ENCODE results near the gene ZNF836.

Gene ZNF836

GRCh38 chr19:52187407-52187806, 16.0 kb upstream of the ZNF836 start:
- DNase-seq: no peak

GRCh38 chr19:52176574-52176973, 5.2 kb upstream of the ZNF836 start:
- no peak for DNase-seq

GRCh38 chr19:52172347-52172746, 926 bp upstream of the ZNF836 start:
- no peak for DNase-seq

GRCh38 chr19:52170863-52171320, 529 bp downstream of the ZNF836 start:
- peak; percentile 21 for DNase-seq

GRCh38 chr19:52170304-52170703, 1.1 kb downstream of the ZNF836 start:
- no peak for DNase-seq

- DNase-seq: no peak
These were observed 15.6 kb downstream of the ZNF836 start for GRCh38 chr19:52155596-52156359.

- DNase-seq: no peak
These were observed 23.2 kb downstream of the ZNF836 start for GRCh38 chr19:52148256-52148655.

GRCh38 chr19:52142001-52142595, 29.3 kb downstream of the ZNF836 start:
- DNase-seq: no peak

- DNase-seq: no peak
These were observed 30.2 kb downstream of the ZNF836 start for GRCh38 chr19:52141203-52141602.

- no peak for DNase-seq
These were observed 31.2 kb downstream of the ZNF836 start for GRCh38 chr19:52140032-52140710.

GRCh38 chr19:52139252-52140031, 32.0 kb downstream of the ZNF836 start, which contains the start of gene ZNF616:
ZNF616 (minus strand) TSS chr19:52139938; CDS start chr19:52130512, 9,426 bp downstream.
- DNase-seq: peak; percentile 87

GRCh38 chr19:52138983-52139251, 32.5 kb downstream of the ZNF836 start:
- no peak for DNase-seq

GRCh38 chr19:52138278-52138982, 33.0 kb downstream of the ZNF836 start:
- DNase-seq: peak; percentile 69

- no peak for DNase-seq
These were observed 51.1 kb downstream of the ZNF836 start for GRCh38 chr19:52120286-52120685.

GRCh38 chr19:52115526-52116053, 55.8 kb downstream of the ZNF836 start:
- no peak for DNase-seq

GRCh38 chr19:52114691-52115090, 56.7 kb downstream of the ZNF836 start:
- DNase-seq: no peak

- no peak for DNase-seq
These were observed 58.8 kb downstream of the ZNF836 start for GRCh38 chr19:52112624-52113023.

- DNase-seq: no peak
These were observed 60.6 kb downstream of the ZNF836 start for GRCh38 chr19:52110780-52111179.
